ENCODE measurements around the gene SETD3.

The SETD3 gene

DNA sequence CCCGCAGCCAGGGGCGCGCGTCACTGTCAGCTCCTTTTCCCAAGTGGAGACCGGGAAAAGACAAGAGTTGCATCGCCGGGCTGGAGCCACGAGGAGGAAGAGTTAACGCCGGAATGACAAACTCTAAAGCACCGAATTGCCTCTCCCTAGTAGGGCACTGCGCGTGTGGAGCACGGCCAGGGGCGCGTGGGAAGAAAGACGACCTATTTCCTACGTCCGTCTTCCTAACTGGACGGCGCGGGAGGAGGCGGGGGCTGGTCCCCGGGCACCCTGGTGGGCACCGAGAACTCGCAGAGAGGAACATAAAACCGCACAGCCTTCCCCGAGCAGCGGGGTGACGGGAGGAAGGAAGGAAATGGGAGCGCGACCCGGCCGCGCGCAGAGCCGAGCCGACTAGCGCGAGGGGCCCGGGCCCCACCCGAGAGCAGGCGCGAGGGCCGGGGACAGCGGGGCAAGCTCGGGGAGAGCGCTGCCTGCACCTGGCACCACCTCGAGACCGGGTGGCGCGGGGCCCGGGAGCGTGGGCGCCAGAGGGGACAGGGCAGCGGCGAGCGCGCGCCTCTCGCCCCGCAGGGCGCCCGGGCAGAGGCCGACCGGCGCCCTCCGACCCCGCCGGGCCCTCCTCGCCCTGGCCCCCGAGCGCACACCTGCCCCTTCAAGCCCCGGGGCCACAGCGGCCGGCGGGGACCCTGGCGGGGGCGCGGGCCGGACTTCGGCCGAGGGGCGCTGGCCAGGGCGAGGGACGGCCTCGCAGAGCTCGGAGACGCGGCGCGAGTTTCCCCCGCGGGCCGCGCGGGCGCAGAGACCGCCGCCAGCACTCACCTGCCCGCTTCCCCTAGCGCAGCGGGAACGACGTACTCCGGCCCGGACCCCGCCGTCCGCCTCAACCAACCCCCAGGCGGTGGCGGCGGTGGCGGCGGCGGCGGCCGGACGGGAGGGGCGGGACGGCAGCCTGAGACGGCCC, at the start of gene SETD3:
Gene SETD3 (minus strand): TSS at position 954 of the 964 bp plus-strand sequence. CDS start 15,054 bp downstream, outside the sequence.
- peak in 2 of 3 experiments; percentile 5 to 36 for DNase-seq (ENCODE audit: low read depth in 3 of 3)

DNA sequence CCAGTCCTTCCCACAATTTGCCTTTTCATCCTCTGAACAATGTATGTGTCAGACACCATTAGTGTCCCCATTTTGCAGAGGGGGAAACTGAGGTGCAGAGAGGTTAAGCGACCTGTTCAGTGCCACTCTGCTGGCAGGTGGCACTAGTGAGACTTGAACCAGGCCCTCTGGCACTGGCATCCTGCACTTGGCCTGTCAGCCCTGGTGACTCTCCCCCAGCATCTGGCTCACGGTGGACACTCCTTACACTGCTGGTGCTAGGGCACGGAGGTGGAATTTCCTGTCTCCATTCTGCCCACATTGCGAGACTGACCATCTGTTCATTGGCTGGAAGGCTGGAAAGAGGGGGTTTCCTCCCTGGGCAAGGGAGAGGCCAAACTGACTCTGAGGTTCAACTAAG, 49.2 kb upstream of the SETD3 start:
- DNase-seq (ENCODE audit: low read depth in 3 of 3) = no peak

DNA sequence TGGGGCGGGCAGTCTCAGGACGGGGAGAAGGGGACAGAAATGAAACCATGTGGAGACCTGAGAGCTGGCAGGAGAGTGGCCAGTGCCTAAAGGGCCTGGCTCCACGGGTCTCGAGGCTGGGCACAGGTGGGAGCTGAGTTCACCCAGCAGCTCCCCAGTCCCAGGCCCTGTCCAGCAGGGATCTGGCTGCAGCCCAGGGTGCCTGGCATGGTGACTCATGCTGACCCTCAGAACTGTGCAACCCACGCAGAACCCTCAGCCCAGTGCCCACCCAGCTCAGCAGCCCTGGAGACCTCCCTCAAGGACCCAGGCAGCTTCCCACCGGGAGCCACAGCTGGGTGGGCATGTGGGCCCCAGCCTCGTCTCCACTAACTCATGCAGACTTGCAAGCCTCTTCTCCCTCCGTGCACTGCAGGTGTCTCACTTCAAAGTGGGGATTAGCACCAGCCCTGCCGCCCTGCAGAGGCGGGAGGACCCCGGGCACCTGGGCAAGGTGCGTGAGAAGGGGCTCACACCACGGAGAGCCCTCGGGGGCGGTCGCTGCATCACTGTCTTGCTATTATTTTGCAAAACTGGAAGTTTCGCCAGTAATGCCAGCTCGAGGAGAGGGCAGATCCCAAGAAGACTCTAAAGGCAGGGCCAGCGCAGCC, 46.9 kb upstream of the SETD3 start:
- no peak for DNase-seq (ENCODE audit: low read depth in 3 of 3)

DNA sequence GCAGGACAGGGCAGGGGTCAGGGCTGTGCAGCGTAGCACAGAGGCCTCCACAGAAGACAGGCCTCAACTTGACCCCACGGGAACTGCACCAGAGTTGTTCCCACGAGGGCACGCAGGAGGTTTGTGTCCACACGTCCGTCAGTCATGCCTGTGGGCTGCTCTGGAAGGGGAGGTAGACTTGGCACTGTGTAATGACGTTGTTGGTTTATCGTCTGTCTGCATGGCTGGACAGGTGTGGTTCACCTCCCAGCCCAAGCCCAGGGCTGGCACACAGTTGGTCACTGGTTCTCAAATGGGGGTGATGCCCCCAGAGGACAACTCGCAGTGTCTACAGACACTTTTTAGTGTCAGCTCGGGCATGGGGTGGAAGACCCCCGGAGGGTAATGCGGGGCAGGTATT, 46.4 kb upstream of the SETD3 start:
- DNase-seq (ENCODE audit: low read depth in 3 of 3) = no peak

DNA sequence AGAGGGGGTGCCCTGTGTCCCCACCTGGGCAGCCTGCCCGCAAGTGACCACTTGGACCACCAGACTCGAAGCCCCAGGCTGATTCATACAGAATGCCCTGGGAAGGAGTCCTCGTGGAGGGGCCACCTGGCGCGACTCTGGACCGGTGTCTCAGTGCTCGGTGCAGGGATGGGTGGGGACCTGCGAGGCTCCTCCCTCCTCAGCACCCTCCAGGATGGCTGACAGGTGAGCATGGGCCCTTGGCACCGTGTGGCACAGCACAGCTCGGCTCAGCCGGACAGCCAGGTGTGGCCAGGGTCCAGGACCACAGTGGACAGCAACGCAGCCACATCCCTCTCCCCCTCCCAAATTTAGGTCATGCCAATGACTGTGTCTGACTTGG, 45.0 kb upstream of the SETD3 start:
- DNase-seq (ENCODE audit: low read depth in 3 of 3) = no peak

DNA sequence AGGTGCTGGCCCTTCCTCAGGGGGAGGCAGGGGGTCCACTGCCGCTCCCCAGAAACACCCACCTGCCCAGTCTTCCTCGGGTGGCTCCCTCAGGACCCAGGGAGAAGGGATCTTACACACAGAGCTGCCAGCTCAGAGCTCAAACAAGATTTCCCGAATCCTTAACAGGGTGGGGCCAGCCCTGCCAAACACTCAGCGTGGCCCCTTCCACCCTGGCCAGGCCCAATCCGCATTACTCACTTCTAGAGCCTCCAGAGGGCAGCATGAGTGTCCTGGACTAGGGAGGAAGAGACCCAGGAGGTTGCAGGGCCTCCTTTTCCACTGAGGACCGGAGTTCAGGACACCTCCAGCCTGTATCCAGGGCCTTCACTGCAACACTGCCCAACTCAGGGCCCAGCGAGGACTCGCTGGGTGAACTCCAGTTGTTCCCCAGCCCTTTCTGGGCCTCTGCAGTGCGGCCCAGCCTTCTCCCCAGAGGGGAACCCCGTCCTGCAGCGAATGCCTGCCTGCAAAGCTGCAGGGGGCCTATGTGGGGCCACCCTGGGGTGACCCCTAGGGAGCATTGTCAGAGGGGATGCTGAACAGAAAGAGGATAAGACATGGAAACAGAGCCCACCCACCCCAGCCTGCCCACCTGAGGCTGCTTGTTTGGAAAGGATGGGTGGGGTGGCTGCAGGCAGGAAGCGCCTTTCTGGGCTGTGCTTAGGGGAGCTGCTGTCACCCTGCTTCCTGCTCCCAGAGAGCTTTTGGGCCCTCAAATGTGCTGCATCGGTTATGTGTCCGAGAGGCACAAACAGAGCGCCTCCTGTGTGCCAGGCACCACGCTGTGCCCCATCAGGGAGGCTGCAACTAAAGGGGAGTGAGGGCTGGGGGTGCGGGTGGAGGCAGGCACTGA, 44.4 kb upstream of the SETD3 start:
- DNase-seq (ENCODE audit: low read depth in 3 of 3) = no peak

DNA sequence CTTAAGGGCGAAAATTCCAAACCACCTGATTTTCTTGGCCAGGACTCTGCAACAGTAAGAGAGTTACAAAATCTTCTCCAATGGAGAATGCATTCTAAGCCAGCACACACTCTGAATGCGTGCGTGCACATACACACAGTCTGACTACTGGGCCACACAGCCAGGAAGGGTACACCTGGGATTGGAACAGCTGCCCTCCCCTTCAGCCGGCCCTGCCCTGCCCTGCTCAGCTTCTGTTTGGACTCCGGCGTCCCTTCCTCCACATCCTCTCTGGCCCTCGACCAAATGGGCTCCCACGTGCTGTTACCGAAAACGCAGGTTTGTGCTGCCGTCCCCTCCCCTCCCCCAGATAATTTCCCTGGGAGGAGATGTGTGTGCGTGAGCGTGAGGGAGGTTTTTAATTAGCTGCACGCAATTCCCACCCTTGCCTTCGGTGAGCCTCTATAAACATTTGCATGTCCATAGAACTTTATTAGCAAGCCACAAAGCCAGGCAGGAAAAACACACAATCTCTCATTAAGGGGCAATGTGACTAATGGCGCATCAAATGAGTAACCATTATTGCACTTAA, 43.5 kb upstream of the SETD3 start:
- DNase-seq (ENCODE audit: low read depth in 3 of 3) = no peak

DNA sequence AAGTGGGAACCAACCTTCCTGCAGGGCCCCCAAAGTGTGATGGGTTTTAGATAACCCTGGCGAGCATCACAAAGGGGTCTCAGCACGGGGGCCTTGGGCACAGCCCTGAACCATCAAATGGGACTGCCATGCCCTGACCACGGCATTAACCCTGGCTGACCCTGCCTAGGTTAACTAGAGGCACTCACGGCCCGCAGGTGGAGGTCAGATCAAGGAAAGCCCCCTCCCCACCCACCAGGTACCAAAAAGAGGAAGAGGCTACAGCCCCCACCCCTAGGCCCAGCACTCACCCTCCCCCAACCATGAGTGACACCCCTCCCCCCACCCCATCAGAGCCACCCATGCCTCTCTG, 43.0 kb upstream of the SETD3 start:
- no peak for DNase-seq (ENCODE audit: low read depth in 3 of 3)

DNA sequence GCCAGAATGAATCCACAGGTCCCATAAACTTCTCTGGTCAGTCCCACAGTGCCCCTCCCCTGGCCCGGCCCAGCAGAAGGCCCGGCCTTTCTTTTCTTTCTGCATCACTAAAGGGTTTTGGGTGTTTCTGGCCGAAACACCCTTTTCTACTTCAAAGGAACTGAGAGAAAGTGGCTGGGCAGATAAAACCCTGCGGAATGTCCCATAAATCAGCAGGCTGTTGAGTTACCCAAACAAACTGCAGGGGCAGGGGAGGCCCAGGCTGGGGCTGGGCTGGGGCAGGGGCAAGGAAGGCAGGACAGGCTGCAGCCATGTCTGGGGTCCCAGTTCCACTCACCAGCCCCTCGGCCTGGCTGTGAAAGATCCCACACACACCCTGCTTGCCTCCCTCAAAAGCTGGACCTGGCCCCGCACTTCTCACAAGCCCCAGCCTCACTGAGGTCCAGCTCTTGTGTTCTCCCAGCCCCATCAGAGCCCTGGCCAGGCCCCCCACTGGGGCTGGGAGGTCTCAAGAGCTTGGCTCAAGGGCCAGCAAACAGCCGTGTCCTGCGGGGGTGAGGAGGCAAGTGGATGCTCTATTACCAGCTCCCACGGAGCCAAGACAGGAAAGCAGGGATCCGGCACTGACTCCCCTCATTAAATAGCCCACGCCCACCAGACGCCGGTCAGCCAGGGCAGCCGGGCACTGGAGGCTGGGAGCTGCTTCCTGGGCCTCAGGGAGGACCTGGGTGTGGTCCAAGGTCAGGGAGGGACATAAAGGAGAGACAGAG, 42.5 kb upstream of the SETD3 start:
- DNase-seq (ENCODE audit: low read depth in 3 of 3) = no peak

DNA sequence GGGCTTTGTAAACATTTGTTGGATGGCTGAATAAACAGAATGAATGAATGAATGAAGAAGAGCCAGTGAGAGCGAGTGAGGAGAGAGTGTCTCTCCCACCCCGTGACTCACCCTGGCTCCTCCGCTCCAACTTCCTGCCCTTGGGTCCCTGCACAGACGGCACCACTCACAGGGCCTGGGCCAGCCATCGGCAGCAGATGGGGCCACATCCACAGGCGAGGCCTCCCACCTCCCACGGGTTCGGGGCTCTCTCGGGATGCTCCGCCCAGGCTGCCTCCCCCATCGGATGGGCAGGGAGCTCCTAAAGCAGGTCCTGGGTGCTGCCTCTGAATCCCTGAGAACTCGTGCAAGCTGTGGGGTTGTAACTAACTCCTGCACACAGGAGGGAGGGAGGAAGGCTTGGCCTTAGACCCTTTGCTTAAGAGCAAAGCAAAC, 41.8 kb upstream of the SETD3 start:
- no peak for DNase-seq (ENCODE audit: low read depth in 3 of 3)

DNA sequence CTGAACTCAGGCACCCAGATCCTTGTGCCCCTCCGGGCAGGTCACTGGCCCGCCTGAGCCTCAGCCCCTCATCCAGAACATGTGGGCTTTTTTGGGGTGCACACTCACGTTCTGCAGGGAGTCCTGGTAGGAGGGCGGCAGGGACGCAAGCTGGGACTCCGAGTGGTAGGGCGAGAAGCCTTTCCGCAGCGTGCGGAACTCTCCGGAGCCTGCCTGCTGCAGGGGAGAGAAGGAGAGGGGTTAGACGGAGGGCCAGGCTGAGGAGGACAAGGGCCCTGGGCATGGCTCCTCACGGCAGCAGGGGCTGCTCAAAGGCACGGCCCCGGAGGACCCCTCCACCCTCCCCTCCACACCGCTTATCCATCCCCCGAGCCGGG, 41.4 kb upstream of the SETD3 start:
- no peak for DNase-seq (ENCODE audit: low read depth in 3 of 3)

DNA sequence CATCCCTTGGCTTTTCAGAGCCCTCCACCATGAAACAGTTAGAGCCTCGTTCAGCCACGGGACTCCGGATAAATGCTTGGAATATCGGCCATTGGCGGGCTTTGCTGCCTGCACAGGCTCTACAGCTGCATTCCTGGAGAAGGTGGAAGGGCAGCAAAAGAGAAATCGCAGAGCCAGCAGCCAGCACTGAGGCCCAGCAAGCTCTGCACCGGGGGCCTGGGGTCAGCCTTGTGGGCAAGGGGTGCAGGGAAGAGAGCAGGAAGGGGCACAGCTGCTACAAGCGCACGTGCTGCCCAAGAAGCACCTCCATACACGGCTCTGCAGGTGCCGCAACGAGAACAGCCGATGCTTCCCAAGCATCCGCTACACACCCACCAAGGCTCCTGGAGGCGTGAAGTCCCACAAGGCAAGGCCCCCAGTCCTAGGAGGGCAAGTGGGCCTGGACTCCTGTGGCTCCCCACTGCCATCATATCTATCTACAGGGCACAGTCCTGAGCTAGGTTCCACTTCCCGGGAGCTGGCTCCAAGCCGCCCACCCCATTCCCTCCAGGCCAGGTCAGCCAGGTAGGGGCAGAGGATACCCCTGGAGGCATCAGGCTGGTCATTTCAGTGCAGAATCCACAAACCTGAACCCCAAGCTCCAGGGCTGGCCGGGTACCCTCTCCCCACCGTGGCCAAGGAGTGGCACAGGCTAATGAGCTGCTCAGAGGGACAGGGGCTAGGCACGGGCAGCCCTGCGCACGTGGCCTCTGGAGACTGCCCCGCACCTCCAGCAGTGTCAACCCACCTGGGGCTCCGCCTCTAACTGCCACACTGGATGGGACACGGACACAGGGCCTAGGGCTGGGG, 40.7 kb upstream of the SETD3 start:
- no peak for DNase-seq (ENCODE audit: low read depth in 3 of 3)

DNA sequence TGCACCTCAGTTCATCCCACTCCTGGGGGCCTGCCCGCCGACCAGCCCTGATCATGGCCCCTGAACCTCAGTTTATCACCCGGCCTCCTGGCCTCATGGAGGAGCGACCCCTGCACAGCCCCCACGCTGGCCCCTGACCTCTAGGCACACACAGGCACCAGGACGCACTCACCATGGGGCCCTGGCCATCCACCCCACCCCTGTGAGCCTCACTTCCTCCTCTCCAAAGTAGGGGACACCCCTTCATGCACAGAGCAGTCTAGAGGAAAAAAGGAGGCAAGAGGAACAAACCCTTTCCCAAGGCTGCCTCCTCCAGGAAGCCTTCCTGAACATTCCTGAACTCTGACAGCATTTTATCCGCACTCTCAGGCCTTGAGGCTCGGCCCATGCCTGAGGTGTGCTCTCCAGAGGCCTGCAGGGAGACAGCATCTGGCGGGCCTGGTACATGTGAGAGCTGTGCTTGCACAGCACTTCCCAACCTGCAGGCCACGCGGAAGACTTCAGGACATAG, 40.0 kb upstream of the SETD3 start:
- DNase-seq (ENCODE audit: low read depth in 3 of 3) = no peak

DNA sequence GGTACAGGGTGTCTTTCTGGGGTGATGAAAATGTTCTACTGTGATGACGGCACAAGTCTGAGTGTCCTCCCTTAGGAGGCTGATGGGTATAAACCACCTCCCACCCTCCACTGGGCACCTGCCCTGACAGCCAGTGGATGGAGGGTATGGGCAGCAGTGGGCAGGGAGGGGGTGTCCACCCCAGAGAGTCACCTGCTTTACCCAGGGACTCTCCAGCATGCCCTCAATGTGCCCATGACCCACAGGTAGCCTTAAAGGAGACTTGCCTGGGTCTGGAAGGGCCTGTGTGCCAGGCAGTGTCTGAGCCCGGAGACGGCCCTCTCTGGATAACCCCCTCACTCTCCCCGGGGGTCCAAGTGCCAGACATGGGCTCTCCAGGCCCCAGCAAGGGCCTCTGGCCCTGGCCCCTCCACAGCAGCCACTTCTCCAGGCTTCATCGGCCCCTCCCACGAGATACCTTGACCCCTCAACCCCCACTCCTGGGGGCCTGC, 39.3 kb upstream of the SETD3 start:
- DNase-seq (ENCODE audit: low read depth in 3 of 3) = no peak

DNA sequence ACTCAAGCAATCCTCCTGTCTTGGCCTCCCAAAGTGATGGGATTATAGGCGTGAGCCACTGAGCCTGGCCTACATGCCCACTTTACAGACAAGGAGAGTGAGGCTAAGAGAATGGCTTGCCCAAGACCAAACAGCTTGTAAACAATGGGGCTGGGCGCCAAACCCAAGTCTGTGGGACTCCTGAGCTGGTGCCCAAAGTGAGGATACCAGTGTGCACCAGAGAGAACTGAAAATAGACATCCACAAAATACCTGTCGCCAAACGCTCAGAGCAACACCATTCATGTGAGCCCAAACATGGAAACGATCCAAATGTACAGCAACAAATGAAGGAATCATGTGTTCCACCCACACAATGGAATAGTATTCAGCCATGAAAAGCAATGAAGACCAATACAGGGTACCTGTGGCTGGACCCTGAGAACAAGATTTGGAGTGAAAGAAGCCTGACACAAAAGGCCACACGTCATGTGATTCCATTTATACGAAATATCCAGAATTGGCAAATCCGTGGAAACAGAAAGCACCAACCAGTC, 38.8 kb upstream of the SETD3 start:
- DNase-seq (ENCODE audit: low read depth in 3 of 3) = no peak

DNA sequence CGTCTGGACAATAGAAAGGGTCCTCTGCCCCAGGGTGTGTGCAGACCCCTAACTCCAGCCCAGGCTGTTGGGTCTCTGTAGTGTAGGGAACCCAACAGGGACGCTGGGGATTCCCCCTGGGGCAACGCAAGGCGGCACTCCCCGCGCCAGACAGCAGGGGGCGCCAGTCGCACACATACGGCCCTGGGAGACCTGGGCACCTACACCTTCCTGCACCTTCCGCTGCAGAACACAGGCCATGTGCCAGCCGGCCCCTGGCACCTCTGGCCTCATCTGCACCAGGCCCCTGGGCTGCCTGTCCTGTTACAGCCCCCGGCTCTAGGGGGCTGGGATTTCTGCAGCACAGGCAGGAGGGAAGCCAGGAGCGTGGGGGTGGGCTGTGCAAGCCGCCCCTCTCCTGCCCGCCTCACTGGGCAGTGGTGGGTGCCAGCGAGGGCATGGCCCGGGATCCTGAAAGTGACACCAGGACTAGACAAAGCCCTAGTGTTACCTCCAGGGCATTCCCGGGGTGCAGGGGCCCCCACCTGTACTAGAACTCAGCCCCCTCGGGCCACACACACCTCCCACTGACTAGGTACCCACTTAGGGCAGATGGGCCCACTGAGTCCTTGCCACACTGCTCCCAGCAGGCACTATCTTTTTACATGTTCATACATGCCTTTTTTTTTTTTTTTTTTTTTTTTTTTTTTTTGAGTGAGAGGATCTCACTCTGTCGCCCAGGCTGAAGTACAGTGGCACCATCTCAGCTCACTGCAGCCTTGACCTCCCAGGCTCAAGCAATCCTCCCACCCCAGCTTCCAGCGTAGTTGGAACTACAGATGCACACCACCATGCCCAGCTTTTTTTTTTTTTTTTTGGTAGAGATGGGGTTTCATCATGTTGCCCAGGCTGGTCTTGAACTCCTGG, 38.0 kb upstream of the SETD3 start:
- DNase-seq (ENCODE audit: low read depth in 3 of 3) = peak; percentile 70 to 80 (median 71)

DNA sequence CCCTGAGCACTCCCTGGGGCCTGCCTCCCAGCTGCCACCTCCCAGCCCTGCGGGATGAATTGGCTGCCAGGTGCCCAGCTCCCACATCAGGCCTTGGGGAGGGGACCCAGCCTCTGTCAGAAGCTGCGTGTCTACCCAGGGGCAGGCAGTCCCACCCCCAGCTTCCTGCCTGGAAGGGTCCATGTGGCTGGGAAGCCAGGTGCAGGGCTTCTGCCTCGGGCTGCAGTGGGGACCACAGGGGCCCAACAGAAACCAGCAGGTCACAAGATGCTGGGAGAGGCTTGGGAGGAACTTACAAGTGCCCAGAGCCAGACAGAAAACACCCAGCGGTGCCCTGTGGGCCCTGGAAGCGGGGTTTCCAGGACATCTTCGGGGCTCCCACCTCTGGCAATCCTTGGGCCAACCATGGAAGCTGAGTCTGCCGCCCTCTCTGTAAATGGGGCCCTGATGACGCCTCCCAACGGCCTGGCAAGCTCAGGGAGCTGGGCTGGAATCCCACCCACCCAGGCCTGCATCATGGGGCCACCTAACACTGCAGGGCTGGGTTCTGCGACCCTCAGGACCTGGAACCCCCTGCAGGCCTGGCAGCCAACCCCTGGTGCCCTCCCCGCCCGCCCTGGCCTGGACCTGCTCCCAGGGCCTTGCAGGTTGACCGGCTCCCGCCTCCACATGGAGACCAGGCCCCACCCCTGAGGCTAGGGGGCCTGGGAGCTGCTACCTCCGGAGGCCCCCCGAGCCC, 37.2 kb upstream of the SETD3 start:
- DNase-seq (ENCODE audit: low read depth in 3 of 3) = no peak
